ENCODE results near the gene PPP1R7. TPM values are rescaled to one million over a fixed set of nuclear protein-coding genes. Genes with fewer than 3 reads are reported as not detected.
"Not testable (repeated sequence)": the region's sequence is repeated elsewhere in the genome, so short reads cannot be mapped to it uniquely, and the experiment has no call there.

Gene PPP1R7, protein sequence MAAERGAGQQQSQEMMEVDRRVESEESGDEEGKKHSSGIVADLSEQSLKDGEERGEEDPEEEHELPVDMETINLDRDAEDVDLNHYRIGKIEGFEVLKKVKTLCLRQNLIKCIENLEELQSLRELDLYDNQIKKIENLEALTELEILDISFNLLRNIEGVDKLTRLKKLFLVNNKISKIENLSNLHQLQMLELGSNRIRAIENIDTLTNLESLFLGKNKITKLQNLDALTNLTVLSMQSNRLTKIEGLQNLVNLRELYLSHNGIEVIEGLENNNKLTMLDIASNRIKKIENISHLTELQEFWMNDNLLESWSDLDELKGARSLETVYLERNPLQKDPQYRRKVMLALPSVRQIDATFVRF
- 45.6 and 69.6 TPM in 2 replicates for total RNA-seq (2014; rRNA removed; shearing (Covaris generic))

- DNase-seq (ENCODE audit: low spot score) = peak; percentile 97
Observed at GRCh38 chr2:241149925-241150659, at the start of gene PPP1R7. Gene PPP1R7, plus strand, starts transcription at chr2:241150467. Its CDS starts 29 bp downstream, at chr2:241150496.

DNA sequence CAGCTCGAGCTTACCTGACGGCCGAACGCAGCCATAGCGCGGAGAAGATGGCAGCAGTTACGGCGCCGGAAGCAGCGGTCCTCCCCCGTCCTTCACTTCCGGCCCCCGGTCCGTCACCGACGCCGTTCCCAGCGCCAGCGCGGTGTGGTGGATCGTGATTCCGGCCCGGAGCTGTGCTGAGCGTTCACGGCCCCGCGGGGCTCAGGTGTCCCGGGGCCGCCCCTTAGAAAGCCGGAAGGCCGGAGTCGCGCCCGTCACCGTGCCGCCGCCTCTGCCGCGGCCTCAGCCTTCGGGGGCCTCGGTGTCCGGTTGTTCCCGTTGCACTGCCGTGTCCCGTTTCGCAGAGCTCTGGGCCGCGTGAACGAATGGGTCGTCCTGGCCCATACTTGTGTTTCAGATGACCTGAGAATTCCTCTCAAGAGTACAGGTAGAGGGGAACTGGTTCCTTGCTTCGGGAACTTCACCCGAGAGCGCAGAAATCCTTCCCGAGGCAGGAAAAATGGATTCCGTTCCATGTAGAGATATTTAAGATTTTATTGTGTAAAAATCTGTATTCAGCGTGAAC lies 47.9 kb upstream of the PPP1R7 start, which contains the start of gene MTERF4:
MTERF4 (minus strand) TSS at position 49 of the 565 bp plus-strand sequence; CDS start at position 35, 14 bp downstream.
- peak; percentile 92 for DNase-seq (ENCODE audit: low spot score)

DNA sequence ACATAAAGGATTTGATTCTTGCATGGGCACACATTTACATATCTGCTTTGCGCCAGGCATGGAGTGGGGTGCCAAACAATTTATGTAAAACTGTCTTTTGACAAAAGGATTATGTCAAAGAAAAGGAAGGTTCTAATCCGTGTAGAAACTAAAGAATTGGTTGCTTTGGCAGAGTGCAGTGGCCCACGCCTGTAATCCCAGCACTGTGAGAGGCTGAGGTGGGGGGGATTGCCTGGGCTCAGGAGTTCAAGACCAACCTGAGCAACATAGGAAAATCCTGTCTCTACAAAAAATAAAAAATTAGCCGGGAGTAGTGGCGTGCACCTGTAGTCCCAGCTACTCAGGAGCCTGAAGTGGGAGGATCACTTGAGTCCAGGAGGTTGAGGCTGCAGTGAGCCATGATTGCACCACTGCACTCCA lies 47.1 kb upstream of the PPP1R7 start:
- no peak for DNase-seq (ENCODE audit: low spot score)

GRCh38 chr2:241104611-241105010 lies 45.7 kb upstream of the PPP1R7 start:
- not testable (repeated sequence) for DNase-seq (ENCODE audit: low spot score)

GRCh38 chr2:241105641-241106040 lies 44.6 kb upstream of the PPP1R7 start:
- no peak for DNase-seq (ENCODE audit: low spot score)

DNA sequence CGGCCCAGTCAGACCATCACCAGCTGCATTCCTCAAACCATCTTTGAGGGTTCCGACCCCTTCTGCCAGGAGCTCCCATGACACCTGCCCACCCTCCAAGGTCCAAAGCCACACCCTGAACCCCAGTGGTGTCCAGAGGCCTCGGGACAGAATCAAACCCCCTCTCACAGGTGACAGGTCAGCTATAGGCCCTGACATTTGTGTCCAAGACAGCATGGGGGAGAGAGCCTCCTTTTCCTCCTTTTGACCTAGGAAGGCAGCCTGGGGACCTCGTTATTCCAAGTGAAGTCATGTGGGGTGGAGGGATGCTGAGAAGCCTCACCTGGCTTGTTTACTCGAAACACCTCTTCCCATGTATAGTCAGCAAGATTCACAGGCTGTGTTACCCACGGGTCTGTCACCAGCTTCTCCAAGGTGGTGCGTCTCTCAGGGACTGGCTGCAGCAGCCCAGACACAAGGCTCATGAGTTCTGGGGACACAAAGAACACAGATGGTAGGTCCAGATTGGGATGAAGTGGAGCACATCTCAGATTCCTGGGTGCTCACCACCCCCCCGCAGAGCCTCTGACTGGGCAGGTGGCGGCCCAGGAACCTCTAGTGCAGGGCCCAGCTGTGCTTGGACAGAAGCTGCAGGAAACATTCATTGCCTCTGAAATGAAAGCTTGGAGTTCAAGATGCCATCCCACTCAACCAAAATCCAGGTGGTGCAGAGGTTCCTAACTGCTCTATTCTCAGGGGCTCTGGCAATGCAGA lies 43.1 kb upstream of the PPP1R7 start:
- no peak for DNase-seq (ENCODE audit: low spot score)

DNA sequence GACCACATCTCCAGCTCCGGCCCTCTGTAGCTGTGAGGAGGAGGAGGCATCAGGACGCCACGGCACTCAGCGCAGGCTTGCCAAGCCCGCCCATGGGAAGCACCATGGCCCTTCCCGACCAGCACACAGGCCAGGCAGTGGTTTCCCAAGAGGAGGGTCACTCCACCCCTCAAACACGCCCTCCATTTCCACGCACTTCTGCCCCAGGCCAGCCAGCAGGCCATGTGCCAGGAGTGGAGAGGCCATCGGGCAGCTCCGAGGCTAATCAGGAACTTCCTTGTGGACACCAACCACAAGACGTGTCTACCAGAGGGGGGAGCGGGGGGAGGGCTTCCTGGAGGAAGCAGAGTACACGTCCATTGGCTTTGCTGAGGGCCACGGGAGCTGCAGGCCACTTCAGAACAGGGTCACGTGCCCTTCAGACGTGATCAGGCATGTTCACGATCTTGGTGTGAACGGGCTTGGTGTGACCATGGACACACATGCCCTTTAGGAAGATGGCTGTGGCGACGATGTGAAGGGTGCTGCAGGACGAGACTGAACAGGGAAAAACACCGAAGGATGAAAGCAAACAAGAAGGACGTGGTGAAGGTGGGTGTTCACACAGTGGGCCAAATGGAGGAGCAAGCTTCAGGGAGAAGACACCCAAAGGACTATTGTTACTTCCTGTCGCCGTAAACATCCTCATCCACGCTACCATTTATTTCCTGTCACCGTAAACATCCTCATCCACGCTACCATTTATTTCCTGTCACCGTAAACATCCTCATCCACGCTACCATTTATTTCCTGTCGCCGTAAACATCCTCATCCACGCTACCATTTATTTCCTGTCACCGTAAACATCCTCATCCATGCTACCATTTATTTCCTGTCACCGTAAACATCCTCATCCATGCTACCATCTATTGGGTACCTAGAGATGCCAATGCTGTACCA lies 41.7 kb upstream of the PPP1R7 start:
- DNase-seq (ENCODE audit: low spot score) = no peak

DNA sequence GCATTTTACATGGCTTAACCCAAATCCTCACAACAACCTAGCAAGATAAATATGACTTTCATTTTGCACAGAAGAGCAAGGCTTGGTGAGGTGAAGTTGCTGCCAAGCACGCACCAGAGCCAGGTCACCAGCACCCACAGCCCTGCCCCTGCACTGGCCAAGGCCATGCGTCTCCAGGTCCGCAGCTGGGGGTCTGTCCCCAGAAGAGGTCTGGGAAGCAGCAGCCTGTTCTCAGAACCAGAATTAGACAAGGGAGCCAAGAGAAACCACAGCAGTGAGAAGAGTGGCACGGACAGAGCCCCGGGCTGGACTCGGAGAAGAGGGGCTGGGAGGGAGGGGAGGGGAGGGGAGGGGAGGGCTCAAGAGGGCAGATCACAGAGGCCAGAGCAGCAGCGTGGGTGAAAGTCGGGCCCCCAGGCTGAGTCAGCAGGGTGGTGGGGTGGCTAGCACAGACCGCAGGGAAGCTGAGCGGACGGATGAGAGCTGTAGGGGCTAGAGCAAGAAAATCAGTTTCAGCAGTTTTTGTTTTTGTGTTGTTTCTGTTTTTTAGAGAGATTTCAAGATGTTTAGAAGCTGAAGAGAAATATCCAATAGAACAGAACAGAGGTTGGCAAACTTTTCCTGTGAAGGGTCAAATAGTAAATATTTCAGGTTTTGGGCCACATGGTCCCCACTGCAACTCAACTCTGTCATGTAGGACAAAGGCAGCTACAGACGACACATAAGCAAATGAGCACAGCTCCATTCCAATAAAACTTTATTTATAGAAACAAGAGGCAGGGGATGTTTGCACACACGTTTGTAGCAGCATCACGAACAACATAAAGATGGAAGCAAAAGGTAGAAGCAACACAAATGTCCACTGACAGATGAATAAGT lies 40.8 kb upstream of the PPP1R7 start:
- DNase-seq (ENCODE audit: low spot score) = no peak

DNA sequence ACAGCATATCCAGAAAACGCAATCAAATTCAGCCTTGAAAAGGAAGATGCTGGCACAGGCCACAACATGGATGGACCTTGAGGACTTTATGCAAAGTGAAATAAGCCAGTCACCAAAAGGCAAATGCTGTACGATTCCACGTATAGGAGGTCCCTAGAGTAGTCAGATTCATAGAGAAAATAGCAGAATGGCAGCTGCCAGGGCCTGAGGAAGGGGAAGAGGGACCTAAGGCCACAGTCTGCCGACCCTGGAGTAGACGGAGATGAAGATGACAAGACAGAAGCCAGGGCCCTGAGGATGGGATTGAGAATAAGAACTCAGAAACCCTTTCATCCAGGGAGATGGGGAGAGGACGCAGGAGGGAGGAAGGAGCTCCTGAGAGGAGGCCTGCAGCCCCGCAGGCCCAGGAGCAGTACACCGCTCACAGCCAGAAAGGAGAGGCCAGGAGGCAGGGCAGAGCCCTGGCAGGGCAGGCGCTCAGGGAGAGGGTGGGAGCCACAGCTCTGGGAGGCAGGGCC lies 40.1 kb upstream of the PPP1R7 start:
- DNase-seq (ENCODE audit: low spot score) = no peak

DNA sequence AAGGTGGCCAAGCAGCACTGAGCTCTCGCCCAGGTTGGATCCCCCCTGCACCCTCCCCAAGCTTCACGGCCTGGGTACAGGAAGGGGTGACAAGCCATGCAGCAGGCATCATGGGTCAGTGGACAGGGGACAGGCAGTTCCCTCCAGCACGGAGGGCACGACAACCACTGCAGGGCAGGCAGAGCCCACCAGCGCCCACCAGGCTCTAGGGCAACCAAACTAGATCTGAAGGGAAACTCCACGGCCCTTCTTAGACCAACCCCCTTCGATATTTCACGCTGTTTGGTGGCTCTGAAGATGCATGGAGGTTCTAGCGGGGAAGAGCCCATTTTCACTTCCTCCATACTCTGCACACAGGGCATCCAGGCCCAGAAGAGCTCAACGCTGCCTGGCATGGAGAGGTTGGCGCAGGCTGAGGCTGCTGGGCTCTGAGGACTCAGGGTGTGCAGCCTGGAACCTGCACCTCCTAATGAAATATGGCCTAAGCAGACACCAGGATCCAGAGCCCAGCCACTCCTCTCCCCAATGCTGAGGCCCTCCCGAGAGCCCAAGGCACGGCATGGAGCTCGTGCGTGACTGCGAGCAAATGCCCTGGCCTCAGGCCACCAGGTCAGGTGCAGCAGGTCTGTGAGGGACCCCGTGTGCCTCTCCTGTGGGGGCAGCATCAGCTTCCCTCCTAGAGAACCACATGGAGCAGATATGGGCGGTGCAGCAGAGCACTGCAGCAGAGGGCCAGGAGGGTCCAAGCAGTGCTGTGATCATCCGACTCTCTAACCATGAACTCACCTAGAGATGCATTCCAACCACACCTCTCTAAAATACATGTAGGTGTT lies 39.4 kb upstream of the PPP1R7 start:
- no peak for DNase-seq (ENCODE audit: low spot score)

GRCh38 chr2:241111440-241111805 lies 38.8 kb upstream of the PPP1R7 start:
- DNase-seq (ENCODE audit: low spot score) = no peak

DNA sequence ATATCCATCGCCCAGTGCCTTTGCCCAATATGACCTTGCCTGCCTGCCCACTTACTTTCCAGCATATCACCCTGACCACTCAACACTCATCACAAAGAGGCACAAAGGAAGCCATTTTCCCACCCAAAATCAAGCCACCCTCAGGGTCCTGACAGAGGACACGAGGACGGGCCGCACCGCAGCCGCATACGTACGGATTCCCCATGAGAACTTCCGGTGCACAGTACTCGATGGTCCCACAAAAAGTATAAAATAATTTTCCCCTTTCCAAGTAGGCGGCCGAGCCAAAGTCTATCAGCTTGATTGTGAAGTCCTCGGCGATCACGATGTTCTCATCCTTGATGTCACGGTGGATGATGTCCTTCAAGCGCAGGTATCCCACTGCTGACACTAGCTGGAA lies 38.2 kb upstream of the PPP1R7 start:
- DNase-seq (ENCODE audit: low spot score) = no peak

- no peak for DNase-seq (ENCODE audit: low spot score)
Observed at GRCh38 chr2:241112592-241112991, 37.7 kb upstream of the PPP1R7 start.

DNA sequence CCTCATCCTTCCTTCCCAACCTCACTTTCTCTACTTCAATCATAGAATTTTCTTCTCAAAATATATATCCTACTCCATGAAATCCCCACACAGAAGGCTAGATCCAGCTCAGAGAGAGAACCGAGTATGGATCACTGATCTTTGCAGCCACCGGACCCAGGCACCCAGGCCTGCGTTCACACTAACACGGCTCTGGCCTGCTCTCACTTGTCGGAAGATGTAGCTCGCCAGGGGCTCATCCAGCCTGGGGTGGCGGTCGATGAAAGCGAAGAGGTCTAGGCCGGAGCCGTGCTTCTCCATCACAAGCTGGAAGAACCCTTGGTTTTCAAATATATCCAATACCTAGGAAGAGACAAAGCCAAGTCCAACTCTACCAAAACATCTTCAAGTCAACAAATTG lies 35.4 kb upstream of the PPP1R7 start:
- no peak for DNase-seq (ENCODE audit: low spot score)

- DNase-seq (ENCODE audit: low spot score) = no peak
Observed at GRCh38 chr2:241115361-241115760, 34.9 kb upstream of the PPP1R7 start.

DNA sequence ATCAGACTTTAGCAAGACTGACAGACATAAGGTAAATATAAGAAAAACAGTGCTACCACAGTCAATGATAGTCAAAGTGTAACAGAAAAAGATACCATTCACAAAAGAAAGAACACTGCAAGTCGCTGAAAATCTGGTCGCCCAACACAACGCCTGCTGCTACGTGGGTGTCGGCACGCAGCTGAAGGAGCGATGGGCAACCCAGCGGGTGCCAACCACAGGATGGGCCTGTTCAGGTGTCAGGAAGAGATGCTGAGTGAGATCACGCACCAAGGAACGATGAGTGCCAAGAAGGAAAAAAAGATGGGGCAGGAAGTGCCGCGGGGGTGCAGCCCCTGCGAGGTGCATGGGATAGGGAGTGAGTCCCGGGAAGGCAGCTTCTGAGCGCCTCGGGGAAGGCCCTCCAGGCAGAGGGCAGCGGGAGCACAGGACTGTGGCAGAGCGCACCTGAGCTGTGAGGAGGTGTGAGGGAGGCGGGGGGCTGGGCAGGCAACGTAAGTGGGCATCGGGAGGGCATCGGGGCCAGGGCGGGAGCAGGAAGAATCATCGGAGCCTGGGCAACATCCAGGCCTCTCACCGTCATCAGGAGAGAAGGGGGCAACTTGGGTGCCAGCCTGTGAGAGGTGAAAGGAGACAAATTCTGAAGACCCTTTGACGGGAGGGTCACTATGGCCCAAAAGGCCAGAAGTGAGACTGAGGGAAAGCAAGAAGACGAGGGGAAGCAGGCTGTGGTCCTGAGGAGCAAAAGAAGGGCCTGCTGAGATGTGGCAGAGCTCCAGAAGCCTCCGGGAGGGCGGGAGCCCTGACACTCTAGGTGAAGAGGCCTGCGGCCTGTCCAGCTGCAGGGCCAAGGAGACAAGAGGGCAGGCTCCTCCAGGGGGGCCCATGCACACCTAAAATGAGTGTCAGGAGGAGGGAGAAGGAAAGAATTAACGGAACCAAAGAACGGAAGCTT lies 33.4 kb upstream of the PPP1R7 start:
- no peak for DNase-seq (ENCODE audit: low spot score)
